Dermis microvascular lymphatic vessel endothelial cell (primary cell): Measurements from ENCODE around the gene ACBD6. TPM values are rescaled to one million over a fixed set of nuclear protein-coding genes. Genes with fewer than 3 reads are reported as not detected.
A peak's percentile ranks its signal among the peaks of the same experiment; 100 is the strongest.

Experiments
- DNase-seq, 2 donors: peaks; one replicate each; pipeline versions ENCODE4 v3.0.0 to v3.0.0-alpha.2; 2010; ENCODE audit warnings: low read depth in 2 of 2
- total RNA-seq: library from RNA; depleted of rRNA; stranded (reverse); fragments of >200 nt; gene quantifications from 2 replicates; pipeline ENCODE4 v1.2.1, GENCODE V29; 2014

ACBD6 gene
- total RNA-seq, 1 donor from 2014 or later: 55.2 TPM

- no peak for DNase-seq
These were observed 23.3 kb upstream of the ACBD6 start for GRCh38 chr1:180525715-180526039.

GRCh38 chr1:180524915-180525714 lies 22.7 kb upstream of the ACBD6 start:
- DNase-seq: peak in 1 of 2 donors; percentile 30

GRCh38 chr1:180524160-180524914 lies 22.0 kb upstream of the ACBD6 start:
- DNase-seq: no peak

GRCh38 chr1:180522213-180522515 lies 19.8 kb upstream of the ACBD6 start:
- DNase-seq: no peak

GRCh38 chr1:180521474-180522212 lies 19.3 kb upstream of the ACBD6 start:
- DNase-seq: no peak

- peak; percentile 81 to 88 for DNase-seq
These were observed 17.5 kb upstream of the ACBD6 start for GRCh38 chr1:180519846-180520245.

- peak; percentile 65 to 87 for DNase-seq
These were observed 13.5 kb upstream of the ACBD6 start for GRCh38 chr1:180515857-180516388.

GRCh38 chr1:180515364-180515763 lies 13.0 kb upstream of the ACBD6 start:
- no peak for DNase-seq

GRCh38 chr1:180513531-180513930 lies 11.2 kb upstream of the ACBD6 start:
- no peak for DNase-seq

GRCh38 chr1:180510882-180511281 lies 8.5 kb upstream of the ACBD6 start:
- no peak for DNase-seq

- DNase-seq: no peak
These were observed 6.3 kb upstream of the ACBD6 start for GRCh38 chr1:180508725-180509097.

GRCh38 chr1:180507795-180508724 lies 5.7 kb upstream of the ACBD6 start:
- DNase-seq: peak in 1 of 2 donors; percentile 88

GRCh38 chr1:180505732-180506335 lies 3.5 kb upstream of the ACBD6 start:
- DNase-seq: peak in 1 of 2 donors; percentile 64

GRCh38 chr1:180504186-180504585 lies 1.8 kb upstream of the ACBD6 start:
- DNase-seq: no peak

GRCh38 chr1:180503280-180503862 lies 994 bp upstream of the ACBD6 start:
- DNase-seq: peak in 1 of 2 donors; percentile 66

- DNase-seq: peak in 1 of 2 donors; percentile 9
These were observed 464 bp downstream of the ACBD6 start for GRCh38 chr1:180501865-180502360.

GRCh38 chr1:180500689-180501088 lies 1.7 kb downstream of the ACBD6 start:
- no peak for DNase-seq

- DNase-seq: no peak
These were observed 3.8 kb downstream of the ACBD6 start for GRCh38 chr1:180498594-180498993.

GRCh38 chr1:180497826-180498225 lies 4.6 kb downstream of the ACBD6 start:
- no peak for DNase-seq

GRCh38 chr1:180494370-180494769 lies 8.0 kb downstream of the ACBD6 start:
- no peak for DNase-seq
